Osteoblast (primary cell): Measurements from ENCODE around the gene PARN. TPM values are rescaled to one million over a fixed set of nuclear protein-coding genes. Genes with fewer than 3 reads are reported as not detected.

ENCODE experiments used
- DNase-seq: peaks from one replicate; pipeline ENCODE4 v3.0.0; 2011; ENCODE audit warnings: low spot score, mixed read lengths; ENCODE audit not compliant: insufficient read length; ENCODE audit errors: missing footprints
- H2AFZ ChIP-seq: 2 replicates; pipeline ENCODE4 v1.6.0; 2011; ENCODE audit warnings: mild to moderate bottlenecking, low read length
- H3K27ac ChIP-seq: 2 replicates; pipeline ENCODE4 v1.5.1; 2011; ENCODE audit warnings: mild to moderate bottlenecking, low read depth, low read length, moderate library complexity
- H3K27me3 ChIP-seq: 2 replicates; pipeline ENCODE4 v1.6.0; 2012; ENCODE audit warnings: mild to moderate bottlenecking, control low read depth, inconsistent platforms, low read length, moderate library complexity; ENCODE audit not compliant: insufficient read depth
- H3K36me3 ChIP-seq: 2 replicates; pipeline ENCODE4 v1.5.1; 2011; ENCODE audit warnings: mild to moderate bottlenecking, low read length, control low read depth, moderate library complexity; ENCODE audit not compliant: insufficient read depth
- H3K4me1 ChIP-seq: 2 replicates; pipeline ENCODE4 v1.5.1; 2011; ENCODE audit warnings: mild to moderate bottlenecking, low read length, control low read depth, moderate library complexity; ENCODE audit not compliant: insufficient read depth
- H3K4me2 ChIP-seq: 2 replicates; pipeline ENCODE4 v1.6.0; 2011; ENCODE audit warnings: mild to moderate bottlenecking, low read length; ENCODE audit not compliant: insufficient read depth
- H3K4me3 ChIP-seq: fragments of 200-600 bp; sonication (generic); 3 replicates; pipeline ENCODE4 v1.5.1; 2012; ENCODE audit warnings: mild to moderate bottlenecking, low read length, inconsistent platforms; ENCODE audit not compliant: insufficient read depth
- H3K79me2 ChIP-seq: 2 replicates; pipeline ENCODE4 v1.6.0; 2012; ENCODE audit warnings: mild to moderate bottlenecking, low read length, control low read depth, inconsistent platforms; ENCODE audit not compliant: insufficient read depth
- H3K9me3 ChIP-seq: 2 replicates; pipeline ENCODE4 v1.5.1; 2011; ENCODE audit warnings: low read depth, low read length, control low read depth
- H4K20me1 ChIP-seq: 2 replicates; pipeline ENCODE4 v1.6.0; 2012; ENCODE audit warnings: mild to moderate bottlenecking, low read length, control low read depth; ENCODE audit not compliant: insufficient read depth
- CTCF ChIP-seq: IDR thresholded peaks from 2 replicates; pipeline ENCODE4 v1.5.1; 2011; ENCODE audit warnings: mild to moderate bottlenecking, low read depth, low read length, moderate library complexity; ENCODE audit errors: extremely low read depth
- total RNA-seq: library from RNA; depleted of rRNA; stranded (reverse); fragments of >200 nt; gene quantifications from 2 replicates; pipeline ENCODE4 v1.2.3, GENCODE V29; 2012

PARN gene
- total RNA-seq, 1 donor: 40.9 TPM

DNA sequence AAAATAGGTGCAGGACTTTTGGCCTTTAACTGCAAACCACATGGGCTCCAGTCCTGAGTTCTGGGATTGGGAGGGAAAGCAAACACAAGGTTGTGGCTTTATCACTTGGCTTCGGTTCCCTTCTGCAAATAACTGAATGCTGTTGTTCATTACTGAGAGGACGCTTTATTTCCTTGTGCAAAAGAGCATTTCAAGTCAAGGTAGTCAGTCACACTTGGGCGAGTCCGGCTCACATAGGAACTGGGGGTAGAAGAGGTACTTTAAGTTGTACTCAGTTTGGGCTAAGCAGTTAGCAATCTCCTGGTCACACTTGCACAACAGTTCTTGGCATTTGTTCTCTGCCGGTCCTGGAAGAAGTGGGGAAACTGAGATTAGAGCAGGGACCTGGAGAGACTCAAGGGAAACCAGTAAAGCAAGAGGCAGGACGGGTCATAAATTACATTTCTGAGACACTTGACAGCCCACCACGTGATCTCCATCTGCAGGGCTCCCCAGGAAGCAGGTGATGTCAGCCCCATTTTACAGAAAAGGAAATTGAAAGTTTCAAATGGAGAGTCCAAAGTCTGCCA, 42.4 kb upstream of the PARN start:
- H4K20me1 ChIP-seq: no peaks in the 10 kb centered on the region
- TF ChIP-seq CTCF: no peak
- no peaks in the 10 kb centered on the region for H3K4me1 ChIP-seq
- no peaks in the 10 kb centered on the region for H3K79me2 ChIP-seq
- no peak overlapping the region for H2AFZ ChIP-seq
- peaks cover 12% of the 10 kb centered on the region for H3K36me3 ChIP-seq
- H3K27ac ChIP-seq: no peak overlapping the region
- H3K4me3 ChIP-seq: no peak overlapping the region
- H3K4me2 ChIP-seq: no peak overlapping the region
- no peak for DNase-seq
- no peaks in the 10 kb centered on the region for H3K27me3 ChIP-seq
- no peaks in the 10 kb centered on the region for H3K9me3 ChIP-seq

DNA sequence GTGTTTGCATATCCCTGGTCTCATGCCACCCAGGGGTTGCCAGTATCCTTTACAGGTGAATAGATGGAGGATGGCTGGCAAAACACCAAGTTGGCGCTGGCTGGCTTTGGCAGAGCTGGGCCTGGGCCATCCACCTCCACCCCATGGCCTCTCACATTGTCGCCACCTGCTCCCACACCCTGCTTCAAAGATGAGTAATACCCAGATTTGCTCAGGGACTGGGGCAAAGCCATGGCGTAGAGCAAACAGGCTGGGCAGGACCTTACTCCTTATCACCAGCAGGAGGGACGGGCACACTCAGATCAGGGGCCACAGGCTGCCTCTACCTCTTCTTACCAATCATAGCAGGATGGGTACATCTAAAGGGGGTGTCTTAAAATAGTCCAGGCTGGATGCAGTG, 39.7 kb upstream of the PARN start:
- peaks cover 27% of the 10 kb centered on the region for H3K36me3 ChIP-seq
- H3K4me1 ChIP-seq: no peaks in the 10 kb centered on the region
- H3K4me3 ChIP-seq: no peak overlapping the region
- H4K20me1 ChIP-seq: no peaks in the 10 kb centered on the region
- H2AFZ ChIP-seq: no peak overlapping the region
- TF ChIP-seq CTCF: no peak
- no peaks in the 10 kb centered on the region for H3K27me3 ChIP-seq
- H3K9me3 ChIP-seq: no peaks in the 10 kb centered on the region
- H3K27ac ChIP-seq: no peak overlapping the region
- peak; percentile 47 for DNase-seq
- no peaks in the 10 kb centered on the region for H3K79me2 ChIP-seq
- no peak overlapping the region for H3K4me2 ChIP-seq

DNA sequence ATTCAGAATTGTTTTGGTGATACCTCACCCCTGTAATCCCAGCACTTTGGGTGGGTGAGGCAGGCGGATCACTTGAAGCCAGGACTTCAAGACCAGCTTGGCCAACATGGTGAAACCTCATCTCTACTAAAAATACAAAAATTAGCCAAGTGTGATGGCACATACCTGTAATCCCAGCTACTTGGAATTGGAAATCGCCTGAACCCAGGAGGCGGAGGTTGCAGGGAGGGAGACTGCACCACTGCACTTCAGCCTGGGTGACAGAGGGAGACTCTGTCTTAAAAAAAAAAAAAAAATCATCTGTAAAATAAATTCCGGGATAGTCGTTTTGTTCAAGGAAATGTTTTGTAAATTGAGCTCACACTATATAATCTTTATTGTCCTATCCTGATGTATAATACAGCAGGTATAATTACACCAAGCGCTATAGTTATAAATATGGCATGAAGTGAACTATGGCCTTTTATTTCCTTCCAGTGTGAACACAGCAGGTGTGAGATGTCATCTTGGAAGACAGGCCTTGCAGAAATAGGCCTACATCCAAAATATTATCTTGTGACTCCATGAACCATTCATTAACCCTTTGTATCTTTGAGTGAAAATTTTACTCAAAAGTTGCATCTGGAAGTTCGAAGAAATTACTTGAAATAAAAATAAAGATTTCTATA, 38.6 kb upstream of the PARN start:
- no peaks in the 10 kb centered on the region for H3K27me3 ChIP-seq
- no peaks in the 10 kb centered on the region for H3K9me3 ChIP-seq
- no peak for TF ChIP-seq CTCF
- H4K20me1 ChIP-seq: no peaks in the 10 kb centered on the region
- H3K4me2 ChIP-seq: no peak overlapping the region
- H2AFZ ChIP-seq: no peak overlapping the region
- H3K4me3 ChIP-seq: no peak overlapping the region
- no peak for DNase-seq
- peaks cover 37% of the 10 kb centered on the region for H3K36me3 ChIP-seq
- no peaks in the 10 kb centered on the region for H3K79me2 ChIP-seq
- H3K4me1 ChIP-seq: no peaks in the 10 kb centered on the region
- no peak overlapping the region for H3K27ac ChIP-seq

- peaks cover 45% of the 10 kb centered on the region for H3K36me3 ChIP-seq
Measured at GRCh38 chr16:14667347-14668266, 37.5 kb upstream of the PARN start.

More at GRCh38 chr16:14667347-14668266, 37.5 kb upstream of the PARN start:
- peak; percentile 19 for DNase-seq
- Histone ChIP-seq H3K4me1 (no peaks in the 10 kb centered on the region), H3K4me3 (no peak overlapping the region), H3K9me3 (no peaks in the 10 kb centered on the region), H2AFZ (no peak overlapping the region), H3K4me2 (no peak overlapping the region), H3K27me3 (no peaks in the 10 kb centered on the region), H3K79me2 (no peaks in the 10 kb centered on the region), H4K20me1 (no peaks in the 10 kb centered on the region), H3K27ac (no peak overlapping the region)
- TF ChIP-seq CTCF: no peak
